HUES64 (cell line): Measurements from ENCODE around the gene ATG7.

ENCODE experiments used
- H3K27ac ChIP-seq: 2 replicates; pipeline ENCODE4 v1.7.0; 2013; ENCODE audit warnings: low read depth, low read length, inconsistent platforms
- H3K27me3 ChIP-seq: 2 replicates; pipeline ENCODE4 v1.6.1; 2013; ENCODE audit warnings: mild to moderate bottlenecking, low read length; ENCODE audit not compliant: insufficient read depth
- H3K36me3 ChIP-seq: 2 replicates; pipeline ENCODE4 v1.6.1; 2013; ENCODE audit warnings: mild to moderate bottlenecking, low read length; ENCODE audit not compliant: insufficient read depth
- H3K4me1 ChIP-seq: 2 replicates; pipeline ENCODE4 v1.6.1; 2013; ENCODE audit warnings: mild to moderate bottlenecking, low read length, moderate library complexity; ENCODE audit not compliant: insufficient read depth
- H3K4me3 ChIP-seq: 2 replicates; pipeline ENCODE4 v1.5.1; 2013; ENCODE audit warnings: mild to moderate bottlenecking, low read length, moderate library complexity
- H3K9ac ChIP-seq: 2 replicates; pipeline ENCODE4 v1.6.1; 2013; ENCODE audit warnings: mild to moderate bottlenecking, low read depth, low read length
- H3K9me3 ChIP-seq: 2 replicates; pipeline ENCODE4 v1.6.1; 2013; ENCODE audit warnings: low read depth, low read length; ENCODE audit not compliant: insufficient read depth
- WGBS: fragments of 150-250, 120-280 bp; methylation state at CpG from one replicate; pipeline ENCODE4 v1.1.7; 2013; ENCODE audit warnings: missing lambda C conversion rate; 5-methylcytosine and 5-hydroxymethylcytosine counted together

The ATG7 gene

GRCh38 chr3:11362600-11362999 is 90.4 kb downstream of the ATG7 start:
- H3K4me1 ChIP-seq, result peaks cover 15% of the 10 kb centered on the region
- H3K9ac ChIP-seq, result no peak overlapping the region
- no peak overlapping the region for H3K4me3 ChIP-seq
- no peak overlapping the region for H3K27ac ChIP-seq
- WGBS, result 94% methylated on average over 5 of the region's 5 CpGs
- H3K36me3 ChIP-seq, result peaks cover 40% of the 10 kb centered on the region
- H3K27me3 ChIP-seq, result no peaks in the 10 kb centered on the region
- no peaks in the 10 kb centered on the region for H3K9me3 ChIP-seq

DNA sequence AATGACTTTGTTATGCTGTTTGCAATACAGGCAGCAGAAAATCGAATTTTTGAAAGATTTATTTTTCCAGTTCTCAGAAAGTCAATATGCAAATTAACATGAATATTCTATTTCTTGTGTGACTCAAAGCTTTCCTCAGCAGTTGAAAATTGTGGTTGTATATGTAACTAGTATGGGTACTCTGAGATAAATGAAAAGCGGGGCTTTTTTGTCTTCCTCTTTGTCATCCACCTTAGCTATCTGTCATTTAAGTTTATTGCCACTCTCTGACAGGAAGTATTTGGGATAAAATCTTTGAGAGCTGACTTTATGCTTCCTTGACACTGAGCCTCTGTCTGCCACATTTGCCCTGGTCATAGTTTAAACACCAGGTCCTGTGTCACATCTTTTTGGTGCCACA is 91.5 kb downstream of the ATG7 start:
- Histone ChIP-seq H3K4me1 (peaks cover 16% of the 10 kb centered on the region), H3K27me3 (no peaks in the 10 kb centered on the region), H3K9me3 (no peaks in the 10 kb centered on the region), H3K4me3 (no peak overlapping the region), H3K9ac (no peak overlapping the region), H3K36me3 (peaks cover 36% of the 10 kb centered on the region), H3K27ac (no peak overlapping the region)
- WGBS, result 90% methylated on average over 2 of the region's 2 CpGs

DNA sequence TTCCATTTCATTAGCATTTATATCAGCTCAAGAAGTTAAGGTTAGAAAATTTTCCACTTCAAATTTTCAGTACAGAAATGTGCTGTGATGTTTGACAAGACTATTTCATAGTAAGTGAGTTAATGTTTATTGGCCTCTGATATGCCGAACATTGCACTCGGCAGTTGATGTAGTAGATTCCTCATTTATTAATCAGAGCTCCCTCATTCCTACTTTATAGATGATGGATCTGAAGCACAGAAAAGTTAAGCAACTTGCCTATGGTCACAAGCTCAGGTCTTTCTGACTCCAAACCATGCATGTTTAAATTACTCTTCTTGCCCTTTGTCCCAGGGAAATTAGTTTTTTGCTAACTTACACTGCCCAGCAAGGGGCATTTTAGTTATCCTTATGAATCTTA is 92.0 kb downstream of the ATG7 start:
- Histone ChIP-seq H3K27ac (no peak overlapping the region), H3K36me3 (peaks cover 34% of the 10 kb centered on the region), H3K4me1 (peaks cover 16% of the 10 kb centered on the region), H3K27me3 (no peaks in the 10 kb centered on the region), H3K9ac (no peak overlapping the region), H3K4me3 (no peak overlapping the region), H3K9me3 (no peaks in the 10 kb centered on the region)
- WGBS, result 92% methylated on average over 2 of the region's 2 CpGs

- peaks cover 16% of the 10 kb centered on the region for H3K4me1 ChIP-seq
- peaks cover 21% of the 10 kb centered on the region for H3K36me3 ChIP-seq
- H3K4me3 ChIP-seq, result no peak overlapping the region
- WGBS, result 33% methylated on average over 2 of the region's 2 CpGs
- no peaks in the 10 kb centered on the region for H3K27me3 ChIP-seq
- peak overlapping the region; percentile 58; the same call in 1 of the 2 replicates for H3K9ac ChIP-seq
- no peaks in the 10 kb centered on the region for H3K9me3 ChIP-seq
- H3K27ac ChIP-seq, result peak overlapping the region; percentile 68
These were observed 95.0 kb downstream of the ATG7 start for GRCh38 chr3:11367143-11367693.

DNA sequence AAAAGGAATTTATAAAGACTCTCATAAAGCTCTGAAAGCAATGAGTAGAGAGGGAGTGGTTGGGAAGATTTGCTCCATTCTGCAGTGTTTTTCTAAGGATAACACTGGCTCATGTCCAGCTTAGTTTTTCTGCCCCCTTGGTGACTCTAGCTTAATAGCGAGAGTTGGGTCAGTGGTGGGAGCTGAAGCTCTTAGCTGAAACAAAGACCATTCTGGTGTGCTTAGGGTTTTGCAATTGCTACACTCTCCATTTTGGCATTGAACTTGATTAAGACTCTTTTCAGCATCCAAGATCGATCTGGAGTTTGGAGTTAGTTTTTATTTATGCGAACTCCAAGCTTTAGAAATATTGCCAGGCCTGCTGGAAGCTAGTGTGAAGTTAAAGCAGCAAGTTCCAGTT is 98.0 kb downstream of the ATG7 start:
- no peaks in the 10 kb centered on the region for H3K9me3 ChIP-seq
- no peak overlapping the region for H3K9ac ChIP-seq
- H3K4me3 ChIP-seq, result no peak overlapping the region
- 96% methylated on average over 3 of the region's 3 CpGs for WGBS
- peaks cover 16% of the 10 kb centered on the region for H3K4me1 ChIP-seq
- no peak overlapping the region for H3K27ac ChIP-seq
- no peaks in the 10 kb centered on the region for H3K27me3 ChIP-seq
- H3K36me3 ChIP-seq, result no peaks in the 10 kb centered on the region; the same call in 1 of the 2 replicates

GRCh38 chr3:11370966-11371365 is 98.8 kb downstream of the ATG7 start:
- H3K27me3 ChIP-seq, result no peaks in the 10 kb centered on the region
- no peak overlapping the region for H3K4me3 ChIP-seq
- 90% methylated on average over 4 of the region's 4 CpGs for WGBS
- H3K36me3 ChIP-seq, result no peaks in the 10 kb centered on the region; the same call in 1 of the 2 replicates
- H3K9ac ChIP-seq, result no peak overlapping the region
- H3K27ac ChIP-seq, result no peak overlapping the region
- peaks cover 16% of the 10 kb centered on the region for H3K4me1 ChIP-seq
- H3K9me3 ChIP-seq, result no peaks in the 10 kb centered on the region

DNA sequence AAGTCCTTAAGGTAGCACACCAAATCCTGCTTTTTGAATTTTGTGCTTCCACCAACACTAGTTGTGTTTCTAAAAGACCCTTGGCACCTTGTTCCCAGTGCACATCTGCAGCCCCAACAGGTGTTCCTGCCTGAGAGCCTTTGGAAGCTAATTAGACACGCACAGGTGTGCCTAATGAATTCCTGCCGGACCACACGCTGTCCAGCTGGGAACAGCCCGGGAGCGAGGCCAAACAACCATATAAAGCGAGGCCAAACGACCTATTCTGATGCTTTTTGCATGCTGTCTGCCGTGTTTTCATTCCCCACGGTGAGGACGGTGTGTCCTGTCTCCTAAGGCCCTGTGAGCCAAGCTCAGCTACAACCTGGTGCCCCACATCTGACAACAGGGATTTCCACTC is 99.5 kb downstream of the ATG7 start:
- Histone ChIP-seq H3K4me1 (peaks cover 9% of the 10 kb centered on the region), H3K9ac (no peak overlapping the region), H3K4me3 (no peak overlapping the region), H3K27me3 (no peaks in the 10 kb centered on the region), H3K36me3 (no peaks in the 10 kb centered on the region; the same call in 1 of the 2 replicates), H3K9me3 (no peaks in the 10 kb centered on the region), H3K27ac (no peak overlapping the region)
- 93% methylated on average over 10 of the region's 10 CpGs for WGBS

- H3K9ac ChIP-seq, result no peak overlapping the region
- H3K27me3 ChIP-seq, result no peaks in the 10 kb centered on the region
- no peak overlapping the region for H3K27ac ChIP-seq
- WGBS, result 86% methylated on average over 4 of the region's 4 CpGs
- H3K36me3 ChIP-seq, result no peaks in the 10 kb centered on the region; the same call in 1 of the 2 replicates
- H3K4me1 ChIP-seq, result no peaks in the 10 kb centered on the region
- no peak overlapping the region for H3K4me3 ChIP-seq
- H3K9me3 ChIP-seq, result no peaks in the 10 kb centered on the region
These were observed 101.0 kb downstream of the ATG7 start for GRCh38 chr3:11373235-11373634.

- WGBS, result 100% methylated on average over 1 of the region's 2 CpGs
These were observed 101.5 kb downstream of the ATG7 start for GRCh38 chr3:11373654-11374053.

GRCh38 chr3:11375333-11376088 is 103.3 kb downstream of the ATG7 start:
- peaks cover 12% of the 10 kb centered on the region for H3K4me1 ChIP-seq
- H3K9ac ChIP-seq, result no peak overlapping the region
- no peak overlapping the region for H3K4me3 ChIP-seq
- no peaks in the 10 kb centered on the region for H3K27me3 ChIP-seq
- 92% methylated on average over 11 of the region's 11 CpGs for WGBS
- H3K9me3 ChIP-seq, result no peaks in the 10 kb centered on the region
- H3K27ac ChIP-seq, result no peak overlapping the region
- H3K36me3 ChIP-seq, result no peaks in the 10 kb centered on the region; the same call in 1 of the 2 replicates

More at GRCh38 chr3:11373654-11374053, 101.5 kb downstream of the ATG7 start:
- H3K9me3 ChIP-seq, result no peaks in the 10 kb centered on the region
- H3K9ac ChIP-seq, result no peak overlapping the region
- no peaks in the 10 kb centered on the region for H3K4me1 ChIP-seq
- no peak overlapping the region for H3K27ac ChIP-seq
- no peak overlapping the region for H3K4me3 ChIP-seq
- H3K36me3 ChIP-seq, result no peaks in the 10 kb centered on the region; the same call in 1 of the 2 replicates
- H3K27me3 ChIP-seq, result no peaks in the 10 kb centered on the region

DNA sequence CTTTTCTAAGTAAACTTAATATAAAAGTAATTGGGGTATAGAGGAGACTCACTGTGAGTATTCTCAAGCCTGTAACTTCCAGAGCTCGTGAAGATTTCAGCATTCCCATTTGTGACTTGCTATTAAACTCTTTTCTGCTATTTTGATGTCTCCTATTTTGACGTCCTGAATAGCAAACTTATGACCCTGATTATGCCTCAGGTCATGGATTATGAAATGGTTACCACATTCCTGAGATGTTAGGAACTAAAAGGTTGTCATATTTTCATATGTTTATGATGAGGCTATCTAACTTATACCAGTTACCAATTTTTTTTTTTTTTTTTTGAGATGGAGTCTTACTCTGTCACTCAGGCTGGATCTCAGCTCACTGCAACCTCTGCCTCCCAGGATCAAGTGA is 105.5 kb downstream of the ATG7 start:
- Histone ChIP-seq H3K27ac (no peak overlapping the region), H3K36me3 (no peaks in the 10 kb centered on the region; the same call in 1 of the 2 replicates), H3K9me3 (no peaks in the 10 kb centered on the region), H3K4me1 (peaks cover 16% of the 10 kb centered on the region), H3K9ac (no peak overlapping the region), H3K4me3 (no peak overlapping the region), H3K27me3 (no peaks in the 10 kb centered on the region)
- whole genome bisulfite sequencing, result 95% methylated on average over 2 of the region's 2 CpGs
